ENCODE results near the gene CNOT8.
A peak's percentile ranks its signal among the peaks of the same experiment; 100 is the strongest.
"Not testable (repeated sequence)": the region's sequence is repeated elsewhere in the genome, so short reads cannot be mapped to it uniquely, and the experiment has no call there.

CNOT8 gene

DNA sequence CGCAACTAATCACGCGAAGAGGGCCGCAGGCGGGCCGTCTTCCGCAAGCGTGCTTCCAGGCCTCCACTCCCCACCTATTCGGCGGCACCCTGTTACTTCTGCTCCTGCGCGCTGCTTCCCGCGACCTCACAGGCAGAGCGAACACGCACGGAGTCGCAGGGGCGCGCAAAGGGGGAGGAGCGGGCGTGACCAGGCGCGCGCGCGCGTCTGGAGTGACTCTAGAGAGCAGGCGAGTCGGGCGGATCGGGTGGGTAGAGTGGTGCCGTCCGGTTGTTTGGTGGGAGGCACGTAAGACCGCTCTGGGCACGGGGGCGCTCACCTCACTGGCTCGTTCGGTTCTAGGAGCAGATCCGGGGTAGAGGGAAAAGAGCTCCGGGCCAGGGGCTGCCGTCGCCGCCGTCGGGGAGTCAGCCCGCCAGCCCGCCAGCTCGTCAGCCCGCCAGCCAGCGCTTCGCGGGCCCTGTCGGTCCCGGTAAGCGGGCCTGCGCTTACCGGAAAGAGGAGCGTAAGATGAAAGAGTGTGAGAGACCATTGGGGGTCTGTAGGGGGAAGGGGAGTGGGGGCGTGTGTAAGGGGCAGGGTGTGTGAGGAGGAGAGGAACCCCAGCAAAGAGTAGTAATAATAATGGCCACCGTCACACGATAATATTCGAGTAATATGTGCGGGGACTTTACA lies at the start of gene CNOT8:
TSS of gene CNOT8 (plus strand) at position 331 of the 675 bp plus-strand sequence. CDS start 4,652 bp downstream, outside the sequence.
- peak; percentile 94 for DNase-seq

DNA sequence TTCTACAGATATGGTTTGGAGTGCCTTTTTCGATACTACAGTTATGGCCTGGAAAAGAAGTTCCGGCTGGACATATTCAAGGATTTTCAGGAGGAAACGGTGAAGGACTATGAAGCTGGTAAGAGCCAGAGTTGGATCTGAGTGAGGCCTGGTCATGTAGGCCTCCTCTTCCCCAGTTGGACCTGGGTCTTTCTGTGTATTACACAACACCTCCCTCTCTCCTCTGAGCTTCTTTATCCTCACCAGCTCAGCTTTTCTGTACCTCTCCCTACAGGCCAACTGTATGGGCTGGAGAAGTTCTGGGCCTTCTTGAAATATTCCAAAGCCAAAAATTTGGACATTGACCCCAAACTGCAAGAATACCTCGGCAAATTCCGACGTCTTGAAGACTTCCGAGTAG lies 47.2 kb upstream of the CNOT8 start:
- no peak for DNase-seq

DNA sequence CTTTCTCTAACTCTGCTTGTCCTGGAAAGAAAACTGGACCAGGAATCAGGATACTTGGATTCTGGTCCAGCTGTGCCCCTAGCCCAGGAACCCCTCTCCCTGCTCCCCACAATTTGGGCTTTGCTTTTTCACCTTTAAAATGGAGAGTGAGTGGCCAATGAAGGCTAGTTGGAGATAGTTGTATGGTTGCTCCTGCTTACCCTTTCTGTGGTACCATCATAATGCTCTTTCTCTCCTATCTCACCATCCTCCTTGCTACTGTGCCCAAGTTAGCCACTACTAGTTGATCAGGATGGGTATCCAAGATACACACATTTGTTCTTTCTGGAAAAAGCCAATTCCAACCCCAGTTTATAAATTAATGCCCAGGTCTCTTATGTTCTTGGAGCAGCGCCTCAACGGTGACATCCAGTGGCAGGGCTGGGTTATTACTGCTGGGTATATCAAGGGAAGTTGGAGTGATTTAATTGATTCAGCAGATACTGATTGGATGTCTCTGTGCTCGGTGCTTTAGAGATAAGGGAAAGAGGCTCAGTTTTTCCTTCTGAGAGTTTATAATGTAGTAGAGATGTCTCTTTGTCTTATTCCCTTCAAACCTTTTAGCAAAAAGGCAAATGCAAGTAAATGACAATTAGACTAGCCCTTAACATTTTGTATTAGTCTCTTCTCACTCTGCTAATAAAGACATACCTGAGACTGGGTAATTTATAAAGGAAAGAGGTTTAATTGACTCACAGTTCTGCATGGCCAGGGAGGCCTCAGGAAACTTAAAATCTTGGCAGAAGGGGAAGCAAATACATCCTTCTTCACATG lies 46.6 kb upstream of the CNOT8 start:
- DNase-seq: no peak

DNA sequence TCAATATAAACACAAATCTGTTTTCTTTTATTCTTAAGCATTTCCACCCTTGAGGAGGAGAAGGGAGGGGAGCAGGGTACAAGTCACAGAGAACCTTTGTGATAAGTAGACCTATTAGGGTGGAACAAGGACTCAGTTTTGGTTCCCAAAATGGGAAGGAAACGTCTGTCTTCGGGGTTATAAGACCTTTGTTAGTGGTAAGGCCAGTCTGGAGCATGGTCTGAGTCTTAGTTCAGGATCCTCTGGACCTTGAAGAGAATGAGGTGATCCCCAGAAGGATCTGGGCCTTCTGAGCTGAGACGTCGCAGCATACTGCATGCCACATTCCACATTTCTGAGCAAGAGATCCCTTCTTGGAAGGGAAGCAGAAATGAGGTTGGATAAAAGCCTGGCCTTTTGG lies 45.3 kb upstream of the CNOT8 start:
- DNase-seq: no peak

DNA sequence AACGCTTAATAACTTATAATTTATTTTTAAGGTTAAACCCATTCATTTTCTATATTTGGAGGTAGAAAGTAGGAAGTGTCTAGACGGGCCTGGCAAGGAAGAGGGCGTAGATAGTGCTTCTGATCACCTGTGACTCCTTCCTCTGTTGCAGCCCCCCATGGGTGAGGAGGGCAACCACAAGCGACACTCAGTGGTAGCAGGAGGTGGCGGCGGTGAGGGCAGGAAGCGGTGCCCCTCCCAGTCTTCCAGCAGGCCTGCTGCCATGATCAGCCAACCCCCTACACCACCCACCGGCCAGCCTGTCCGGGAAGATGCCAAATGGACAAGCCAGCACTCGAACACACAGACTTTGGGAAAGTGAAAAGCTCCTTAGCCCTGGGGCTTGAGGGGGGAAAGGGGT lies 44.7 kb upstream of the CNOT8 start:
- no peak for DNase-seq

DNA sequence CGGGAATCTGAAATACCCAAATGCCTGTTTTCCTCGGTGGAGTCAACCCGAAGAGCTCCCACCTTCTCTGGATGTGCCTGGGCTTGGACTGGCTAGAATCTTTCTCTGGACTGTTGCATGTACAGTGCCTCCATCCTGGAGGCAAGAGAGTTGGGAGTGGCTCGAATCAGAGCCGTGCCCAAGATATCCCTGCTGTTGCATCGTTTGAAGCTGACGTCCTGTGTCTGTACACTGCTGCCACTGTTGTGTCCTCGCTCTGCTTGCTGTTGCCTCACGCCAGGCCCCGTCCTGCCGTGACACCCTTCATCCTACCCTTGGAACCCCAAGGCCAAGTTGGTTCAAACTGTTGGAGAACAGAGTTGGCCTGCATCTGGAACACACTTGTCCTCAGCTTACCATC lies 43.4 kb upstream of the CNOT8 start:
- DNase-seq: no peak

DNA sequence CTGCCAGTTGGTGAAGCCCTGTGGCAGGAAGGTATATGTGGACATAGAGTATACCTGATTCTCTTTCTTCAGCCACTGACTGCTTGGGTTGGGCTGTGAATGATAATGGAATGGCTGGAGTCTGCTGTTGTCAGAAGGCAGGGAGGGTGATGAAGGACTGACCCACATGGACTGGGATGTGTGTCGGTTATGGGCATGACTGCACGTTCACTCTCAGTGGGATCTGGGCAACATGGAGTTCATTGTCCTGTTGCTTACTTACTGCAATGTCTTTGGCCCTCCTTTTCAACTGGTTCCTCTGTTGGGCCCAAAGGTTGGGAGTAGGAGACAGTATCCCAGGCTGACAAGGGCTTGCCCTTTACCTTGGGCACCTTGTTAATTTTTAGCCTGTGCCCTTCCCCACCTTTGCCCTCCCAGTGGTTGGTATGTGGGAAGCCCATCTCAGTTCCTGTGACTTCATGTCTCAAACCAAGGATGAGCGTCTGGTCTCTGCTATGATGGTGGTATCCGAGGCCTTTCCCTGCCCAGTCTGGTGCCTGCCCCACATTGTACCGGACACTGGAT lies 42.7 kb upstream of the CNOT8 start:
- DNase-seq: no peak

DNA sequence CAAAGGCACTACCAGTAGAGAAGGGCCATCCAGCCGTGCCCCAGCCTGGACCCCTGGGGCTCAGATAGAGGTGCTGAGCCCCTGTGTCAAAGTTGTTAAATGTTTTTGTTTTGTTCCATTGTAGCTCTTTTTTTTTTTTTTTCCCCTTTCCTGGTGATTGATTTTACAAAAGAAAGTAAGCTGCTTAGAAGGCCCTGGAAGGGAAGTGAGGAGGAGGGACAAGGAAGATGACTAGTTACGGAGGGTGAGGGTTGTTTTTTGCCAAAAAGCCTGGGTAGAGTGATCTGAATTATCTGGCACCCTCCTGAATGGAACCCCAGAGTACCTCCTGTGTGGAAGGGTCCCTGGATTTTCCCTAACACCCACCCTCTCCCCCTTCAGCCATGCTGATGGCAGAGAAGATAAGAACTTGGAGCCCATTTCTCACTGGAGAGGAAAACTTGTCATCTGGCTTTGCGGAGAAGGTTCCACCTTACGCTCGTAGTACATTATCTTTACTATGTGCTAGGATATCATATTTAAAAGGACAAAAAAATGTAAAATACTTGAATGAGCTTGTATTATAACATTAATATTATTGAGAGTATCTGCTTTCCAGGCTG lies 41.4 kb upstream of the CNOT8 start:
- no peak for DNase-seq

DNA sequence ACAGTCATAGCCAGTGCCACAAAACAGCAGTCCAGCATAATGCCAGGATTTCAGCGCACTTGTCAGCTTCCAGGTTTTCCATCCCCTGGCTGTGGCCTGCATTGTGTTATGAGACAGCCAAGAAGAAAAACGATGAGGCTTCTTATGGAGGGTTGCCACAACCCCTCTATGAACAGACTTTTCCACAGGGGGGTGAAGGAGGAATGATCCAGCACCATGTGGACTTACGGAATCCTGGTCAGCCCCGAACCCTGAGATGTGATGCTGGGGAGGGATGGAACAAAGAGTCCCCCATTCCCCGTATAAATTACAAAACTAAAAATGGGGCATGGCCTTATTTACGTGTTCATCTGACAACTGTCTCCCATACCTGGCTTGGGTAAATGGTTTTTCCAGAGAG lies 40.6 kb upstream of the CNOT8 start:
- DNase-seq: no peak

DNA sequence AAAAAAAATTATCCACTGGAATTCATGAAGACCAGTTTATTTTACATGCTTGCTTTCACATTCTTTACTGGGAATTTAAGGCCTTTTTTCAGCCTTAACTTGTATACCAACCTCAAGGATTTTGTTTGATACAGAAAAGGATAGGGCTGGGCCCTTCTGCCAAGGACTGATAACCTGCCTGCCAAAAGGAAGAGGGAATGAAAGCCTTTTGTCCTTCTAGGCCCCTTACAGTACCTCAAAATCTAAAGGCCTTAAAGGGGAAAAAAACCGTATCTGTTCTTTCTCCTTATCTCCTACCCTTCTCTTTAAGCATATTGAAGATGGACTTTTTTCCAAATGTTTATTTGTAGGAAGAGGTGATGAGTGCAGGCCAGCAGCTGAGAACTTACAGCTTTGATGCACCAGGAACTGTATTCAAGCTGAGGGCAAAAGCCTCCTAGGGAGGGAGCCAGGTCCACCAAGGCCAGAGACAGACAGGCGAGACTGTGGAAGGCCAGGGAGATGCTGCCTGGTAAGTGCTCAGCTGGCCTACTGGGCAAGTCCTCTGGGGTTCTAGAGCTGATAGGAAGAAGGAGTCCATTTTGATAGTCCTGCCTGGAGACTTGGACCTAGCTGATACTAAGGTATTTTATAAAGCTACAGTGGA lies 39.8 kb upstream of the CNOT8 start:
- no peak for DNase-seq

DNA sequence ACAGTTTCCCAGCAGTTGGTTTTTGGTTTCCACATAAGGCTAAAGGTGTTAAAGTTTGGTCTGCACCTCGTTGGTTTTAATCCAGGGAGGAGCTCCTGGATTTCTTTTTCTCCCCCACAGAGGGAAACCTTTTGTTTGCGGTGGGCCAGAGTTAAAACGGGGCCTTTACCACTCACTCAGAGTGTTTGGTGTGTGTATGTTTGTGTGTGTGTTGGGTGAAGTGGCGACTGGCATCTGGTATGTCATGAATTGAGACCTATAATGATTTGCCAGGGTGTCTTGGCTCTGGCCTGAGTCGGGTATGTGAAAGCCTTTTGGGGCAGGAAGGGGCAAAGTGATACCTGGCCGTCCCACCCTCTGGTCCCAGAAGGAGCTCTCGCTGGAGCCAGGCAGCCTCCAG lies 38.9 kb upstream of the CNOT8 start:
- no peak for DNase-seq

DNA sequence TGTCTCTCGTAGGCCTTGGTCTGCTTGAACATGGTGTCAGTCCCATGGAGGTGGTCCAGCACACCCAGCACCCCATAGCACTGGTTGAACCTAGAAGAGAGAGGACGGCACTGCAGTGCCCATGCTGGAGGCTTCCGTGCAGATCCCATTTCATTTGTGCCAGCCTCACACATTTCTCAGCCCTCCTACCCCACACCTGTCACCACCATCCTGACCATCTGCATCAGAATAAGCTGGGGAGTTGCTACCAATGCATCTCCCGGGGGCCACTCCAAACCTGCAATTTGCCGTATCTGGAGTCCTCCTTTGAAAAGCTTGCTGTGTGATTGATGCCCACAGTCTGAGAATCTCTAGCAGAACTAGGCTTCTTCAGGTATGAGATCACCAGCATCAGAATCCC lies 38.0 kb upstream of the CNOT8 start:
- no peak for DNase-seq

DNA sequence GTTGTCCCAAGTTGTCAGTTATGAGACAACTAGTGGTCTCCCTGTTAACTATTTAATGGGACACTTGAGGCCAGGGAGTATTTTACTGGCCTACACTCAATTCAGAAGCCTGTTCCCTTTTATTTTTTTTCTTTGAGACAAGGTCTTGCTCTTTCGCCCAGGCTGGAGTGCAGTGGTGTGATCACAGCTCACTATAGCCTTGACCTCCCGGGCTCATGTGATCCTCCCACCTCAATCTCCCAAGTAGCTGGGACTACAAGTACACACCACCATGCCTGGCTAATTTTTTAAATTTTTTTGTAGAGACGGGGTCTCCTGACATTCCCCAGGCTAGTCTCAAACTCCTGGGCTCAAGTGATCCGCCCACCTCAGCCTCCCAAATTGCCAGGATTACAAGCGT lies 35.5 kb upstream of the CNOT8 start:
- not testable (repeated sequence) for DNase-seq

DNA sequence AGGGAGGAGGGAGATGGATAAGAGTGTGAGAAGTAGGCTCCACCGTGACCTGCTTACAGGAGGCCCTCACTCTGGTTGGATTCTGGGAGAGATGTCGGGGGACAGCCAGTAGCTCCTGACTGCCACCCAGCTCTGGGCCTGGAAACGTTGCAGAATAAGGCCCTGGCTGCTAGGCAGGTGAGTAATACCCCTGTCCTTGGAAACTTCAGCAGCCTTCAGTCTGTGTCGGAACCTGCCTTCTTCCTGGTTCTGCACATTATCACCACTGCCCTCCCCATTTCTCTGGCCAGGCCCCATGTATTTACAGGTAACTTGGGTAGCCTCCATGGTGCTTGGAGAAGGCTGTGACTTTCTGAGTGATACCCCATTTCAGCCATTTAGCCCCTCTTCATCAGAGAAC lies 34.8 kb upstream of the CNOT8 start:
- DNase-seq: no peak

DNA sequence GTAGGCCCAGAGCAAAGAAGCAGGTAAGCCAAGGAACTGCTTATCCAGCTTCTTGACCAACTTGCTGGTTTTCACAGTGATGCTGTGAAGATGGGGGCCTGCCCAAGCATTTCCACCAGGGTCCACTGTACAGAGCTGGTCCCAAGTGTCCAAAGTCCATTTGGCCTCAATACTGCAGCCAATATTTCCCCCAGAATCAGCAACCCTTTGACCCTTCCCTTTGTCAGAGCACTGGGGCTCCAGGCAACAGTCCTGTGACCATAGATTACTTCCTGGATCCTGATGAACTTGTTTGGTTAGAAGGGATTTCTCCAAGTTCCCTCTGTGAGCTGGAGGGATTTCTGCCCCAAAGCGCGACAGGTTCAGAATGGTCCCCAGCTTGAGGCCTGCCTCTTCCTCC lies 34.4 kb upstream of the CNOT8 start:
- DNase-seq: no peak

DNA sequence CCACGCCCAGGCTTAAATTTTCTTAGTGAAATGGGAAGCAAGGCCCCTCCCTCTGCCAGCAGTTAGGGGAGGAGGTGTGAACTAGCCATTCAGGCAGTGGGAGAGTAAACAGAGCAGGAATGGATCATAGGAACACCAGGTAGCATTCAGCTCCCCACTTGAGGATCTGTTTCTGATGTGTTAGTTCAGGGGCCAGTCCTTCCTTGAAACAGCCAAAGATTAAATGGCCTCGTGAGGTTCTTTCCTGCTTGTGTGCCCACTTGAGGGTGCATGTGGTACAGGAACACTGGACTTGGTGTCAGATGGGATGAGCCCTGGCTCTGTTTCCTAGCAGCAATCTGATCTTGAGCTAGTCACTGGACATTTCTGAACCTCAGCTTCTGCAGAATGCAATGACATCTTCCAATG lies 29.2 kb upstream of the CNOT8 start:
- DNase-seq: no peak

DNA sequence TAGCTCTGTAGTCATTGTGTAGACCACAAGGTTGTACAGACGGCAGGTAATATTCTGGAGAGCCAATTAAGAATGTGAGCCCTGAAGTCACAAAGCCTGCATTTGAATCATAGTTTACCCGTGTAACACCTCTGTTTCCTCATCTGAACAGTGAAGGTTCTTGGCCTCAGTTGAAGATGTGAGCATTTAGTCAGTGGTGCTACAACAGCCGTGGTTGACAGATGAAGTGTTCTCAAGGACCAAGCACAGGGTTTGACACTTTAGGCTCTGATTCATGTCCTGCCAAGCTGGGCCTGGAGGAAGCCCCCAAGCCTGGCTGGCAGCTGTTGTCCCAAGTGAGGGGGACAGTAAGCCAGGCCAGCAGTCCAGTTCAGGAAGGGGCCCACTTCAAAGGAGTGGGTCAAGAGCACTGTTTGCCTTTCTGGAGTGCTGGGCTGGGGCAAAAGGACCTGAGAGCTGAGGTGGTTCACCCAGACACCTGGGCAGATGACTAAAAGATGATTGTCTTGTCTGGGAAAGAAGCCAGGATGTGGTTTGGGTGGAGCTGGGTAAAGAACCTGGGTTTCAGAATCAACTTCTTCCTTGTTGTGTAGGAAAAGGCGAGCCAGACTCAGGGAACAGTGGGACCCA lies 28.7 kb upstream of the CNOT8 start:
- DNase-seq: no peak

DNA sequence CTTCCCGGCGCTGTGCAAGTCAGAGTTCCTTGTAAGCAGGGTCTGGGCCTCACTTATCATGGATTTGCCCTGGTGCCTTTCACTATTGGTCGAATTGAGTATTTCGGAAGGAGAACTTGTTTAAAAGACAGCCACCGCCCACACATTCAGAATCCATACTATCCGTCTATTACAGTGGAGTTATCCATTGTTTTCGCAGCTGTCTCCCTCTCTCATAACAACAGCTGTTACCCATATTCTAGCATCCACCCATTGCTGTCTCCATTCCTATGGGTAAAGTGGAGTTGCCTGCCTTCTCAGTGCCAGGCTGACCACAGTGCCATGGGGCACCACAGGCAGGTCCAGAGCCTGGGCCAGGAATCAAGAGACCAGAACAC lies 28.2 kb upstream of the CNOT8 start:
- DNase-seq: no peak

DNA sequence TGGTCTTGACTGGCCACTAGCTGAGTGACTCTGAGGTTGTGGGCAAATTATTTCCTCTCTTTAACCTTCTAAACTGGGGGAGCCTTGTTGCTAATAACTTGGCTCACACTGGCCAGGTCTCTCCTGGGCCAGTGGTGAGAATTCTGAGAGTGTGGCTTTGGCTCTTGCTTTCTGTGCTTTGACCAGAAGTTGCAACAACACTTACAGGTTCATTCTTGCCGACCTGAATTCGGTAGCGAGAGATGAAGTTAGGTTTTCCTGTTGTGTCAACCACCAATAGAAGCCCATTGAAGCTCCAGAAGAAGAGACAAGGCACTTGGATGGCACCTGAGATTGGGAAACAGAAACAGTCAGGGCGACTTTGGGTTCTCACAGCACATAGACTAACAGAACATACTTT lies 27.8 kb upstream of the CNOT8 start:
- DNase-seq: no peak

DNA sequence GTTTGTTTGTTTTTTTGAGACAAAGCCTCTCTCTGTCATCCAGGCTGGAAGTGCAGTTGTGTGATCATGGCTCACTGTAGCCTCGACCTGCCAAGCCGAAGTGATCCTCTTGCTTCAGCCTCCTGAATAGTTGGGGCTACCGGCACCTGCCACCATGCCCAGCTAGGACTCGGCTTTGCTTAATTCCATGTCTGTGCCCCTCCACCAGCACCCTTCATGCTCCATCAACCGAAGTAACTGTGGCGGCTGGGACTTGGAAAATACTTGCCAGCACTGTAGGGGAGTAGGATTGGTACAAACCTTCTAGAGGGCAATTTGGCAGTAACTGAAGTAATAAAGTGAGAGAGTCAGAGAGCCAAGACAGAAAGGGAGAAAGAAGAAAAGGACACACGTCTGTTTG lies 27.0 kb upstream of the CNOT8 start:
- DNase-seq: no peak

DNA sequence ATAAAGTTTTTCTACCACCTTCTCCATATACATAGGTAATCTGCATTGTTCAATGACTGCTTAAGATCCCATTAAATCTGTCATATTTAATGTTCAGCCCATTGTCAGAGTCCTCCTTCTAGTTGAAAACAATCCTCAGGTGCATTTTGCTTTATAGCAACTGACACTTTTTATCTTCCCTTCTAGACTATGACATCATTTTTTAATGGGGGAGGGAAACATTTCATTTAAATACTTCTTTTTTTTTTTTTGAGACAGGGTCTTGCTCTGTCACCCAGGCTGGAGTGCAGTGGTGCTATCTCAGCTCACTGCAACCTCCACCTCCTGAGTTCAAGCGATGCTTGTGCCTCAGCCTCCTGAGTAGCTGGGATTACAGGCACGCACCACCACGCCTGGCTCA lies 25.6 kb upstream of the CNOT8 start:
- DNase-seq: not testable (repeated sequence)

DNA sequence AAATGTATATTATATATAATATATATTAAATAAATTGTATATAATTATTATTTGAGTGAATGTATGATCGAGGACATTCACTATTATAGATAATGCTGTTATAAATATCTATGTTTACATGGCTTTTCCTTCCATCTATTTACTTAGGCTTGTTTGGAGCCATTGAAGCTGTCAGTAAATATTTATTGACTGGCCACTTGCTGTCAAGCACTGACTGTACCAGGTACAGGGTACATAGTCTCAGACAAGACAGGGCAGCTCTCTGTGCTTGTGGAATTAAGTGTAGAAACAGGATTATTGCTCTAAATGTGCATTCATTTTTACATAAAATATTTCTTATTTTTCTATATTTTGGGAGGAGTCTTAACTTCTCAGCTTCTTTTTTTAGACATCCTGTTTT lies 24.4 kb upstream of the CNOT8 start:
- no peak for DNase-seq

DNA sequence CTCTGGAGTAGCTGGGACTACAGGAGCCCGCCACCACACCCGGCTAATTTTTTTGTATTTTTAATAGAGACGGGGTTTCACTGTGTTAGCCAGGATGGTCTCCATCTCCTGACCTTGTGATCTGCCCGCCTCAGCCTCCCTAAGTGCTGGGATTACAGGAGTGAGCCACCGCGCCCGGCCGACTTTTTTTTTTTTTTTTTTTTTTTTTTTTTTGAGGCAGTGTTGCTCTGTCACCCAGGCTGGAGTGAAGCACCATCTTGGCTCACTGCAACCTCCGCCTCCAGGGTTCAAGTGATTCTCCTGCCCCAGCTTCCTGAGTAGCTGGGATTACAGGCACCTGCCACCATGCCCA lies 22.8 kb upstream of the CNOT8 start:
- DNase-seq: not testable (repeated sequence)
